ENCODE measurements around the gene RAB4A. TPM values are rescaled to one million over a fixed set of nuclear protein-coding genes. Genes with fewer than 3 reads are reported as not detected.

Gene RAB4A, protein sequence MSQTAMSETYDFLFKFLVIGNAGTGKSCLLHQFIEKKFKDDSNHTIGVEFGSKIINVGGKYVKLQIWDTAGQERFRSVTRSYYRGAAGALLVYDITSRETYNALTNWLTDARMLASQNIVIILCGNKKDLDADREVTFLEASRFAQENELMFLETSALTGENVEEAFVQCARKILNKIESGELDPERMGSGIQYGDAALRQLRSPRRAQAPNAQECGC
- 22.5 and 35.9 TPM in 2 replicates for total RNA-seq

DNA sequence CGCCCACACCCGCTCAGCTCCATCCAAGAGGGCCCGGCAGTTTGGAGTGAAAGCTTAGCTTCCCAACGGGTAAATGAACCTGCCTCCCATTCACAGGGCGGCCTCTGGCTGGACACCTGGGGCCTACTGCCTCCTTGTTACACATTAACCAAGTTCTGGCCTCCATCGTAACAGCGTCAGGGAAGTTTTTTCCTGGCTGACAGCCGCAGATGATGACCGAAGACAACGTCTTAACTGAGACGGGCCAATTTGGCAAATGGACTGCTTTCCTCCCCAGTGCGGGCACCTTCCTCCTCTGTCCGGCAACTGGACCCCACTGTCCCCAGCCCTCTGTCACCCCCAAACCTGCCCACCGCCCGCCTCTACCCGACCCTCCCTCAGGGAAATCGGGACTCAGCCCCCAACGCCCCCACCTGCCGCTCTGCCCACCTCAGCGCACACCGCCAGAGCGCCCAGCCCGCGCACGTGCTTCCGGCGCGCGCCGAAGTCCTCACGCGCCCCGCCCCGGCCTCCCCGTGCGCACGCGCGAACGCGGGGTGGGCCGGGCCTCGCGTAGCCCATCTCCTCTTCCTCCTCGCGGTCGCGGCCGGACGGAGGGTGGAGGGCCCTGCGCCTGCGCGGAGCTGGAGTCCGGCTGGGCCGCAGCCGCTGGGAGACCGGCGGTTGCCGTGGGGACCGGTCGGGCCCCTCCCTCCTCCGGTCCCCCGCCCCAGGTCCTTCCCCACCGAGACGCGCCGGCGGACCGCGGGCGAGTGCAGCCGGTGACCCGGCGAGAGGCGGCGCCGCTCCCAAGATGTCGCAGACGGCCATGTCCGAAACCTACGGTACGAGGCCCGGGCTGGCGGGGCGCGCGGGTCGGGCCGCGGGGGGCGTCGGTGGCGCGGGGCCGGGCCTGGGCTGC, at the start of gene RAB4A:
Gene RAB4A (plus strand): TSS at position 565 of the 901 bp plus-strand sequence. CDS start 229 bp downstream, at position 794.

DNA sequence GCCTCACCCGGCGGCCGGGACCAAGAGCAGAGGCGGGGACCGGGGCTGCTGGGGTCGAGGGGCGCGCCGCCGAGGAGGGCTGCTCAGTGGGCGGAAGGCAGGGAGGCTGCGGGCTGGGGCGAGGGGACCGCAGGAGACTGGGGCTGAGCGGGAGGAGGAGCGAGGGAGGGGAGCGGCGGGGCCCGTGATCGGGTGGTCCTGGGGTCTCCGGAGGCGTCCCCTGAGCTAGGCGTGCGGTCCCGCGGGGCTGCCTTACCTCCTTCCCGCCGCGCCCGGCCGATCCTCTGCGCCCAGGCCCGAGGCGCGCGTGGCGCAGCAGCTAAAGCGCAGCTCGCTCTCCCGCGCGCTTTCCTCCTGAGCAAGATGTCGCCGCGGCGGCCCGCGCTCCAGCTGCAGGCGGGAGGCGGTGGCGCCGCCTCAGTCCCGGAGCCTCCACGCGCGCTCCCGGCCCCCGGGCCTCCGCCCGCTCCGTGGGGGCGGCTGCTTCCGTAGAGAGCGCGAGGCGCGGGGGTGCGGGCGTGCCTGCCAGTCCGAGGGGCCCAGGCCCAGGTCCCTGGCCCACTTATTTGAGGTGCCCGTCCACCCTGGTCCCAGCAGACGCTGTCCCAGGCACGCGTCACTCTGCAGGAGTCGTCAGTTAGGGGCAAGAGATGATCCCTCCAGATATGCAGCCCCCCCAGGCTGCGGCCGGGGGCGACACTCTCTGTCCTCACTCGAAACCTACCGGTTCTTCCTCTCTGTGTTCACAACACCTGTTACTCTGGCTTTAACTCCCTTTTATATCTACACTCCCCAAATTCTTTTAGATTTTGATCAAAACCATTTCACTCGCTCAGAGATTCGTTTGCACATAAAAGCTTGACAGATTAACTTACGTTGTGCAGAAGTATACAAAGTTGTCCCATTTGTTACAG, 72.0 kb downstream of the RAB4A start, which contains the start of gene CCSAP:
Gene CCSAP (minus strand): TSS at position 392 of the 914 bp plus-strand sequence. CDS start 582 bp downstream, outside the sequence.

Other genes starting within 250 kb of the RAB4A start
- gene CCSAP, start 71.9 kb downstream of the RAB4A start, total RNA-seq: 3.6 and 5.2 TPM in 2 replicates
- gene ACTA1, start 163.0 kb downstream of the RAB4A start, total RNA-seq: not detected in 2 replicates
- 42.2 and 54.6 TPM in 2 replicates for gene NUP133, start 237.2 kb downstream of the RAB4A start, total RNA-seq